Sigmoid colon (tissue), 7 donors: ENCODE results near the gene NEBL. TPM values are rescaled to one million over a fixed set of nuclear protein-coding genes. Genes with fewer than 3 reads are reported as not detected.

ENCODE experiments used
- DNase-seq: peaks from one replicate; pipeline ENCODE4 v3.0.0-alpha.2; 2019
- H3K27ac ChIP-seq, 4 donors: fragments of 200-600 bp; sonication (generic); one replicate each; pipeline ENCODE4 v1.5.1; 2016 to 2019; ENCODE audit warnings: mild to moderate bottlenecking in 1 of 4
- H3K27me3 ChIP-seq, 3 donors: fragments of 200-600 bp; sonication (generic); one replicate each; pipeline ENCODE4 v1.5.1; 2019; ENCODE audit warnings: mild to moderate bottlenecking in 1 of 3
- H3K36me3 ChIP-seq, 4 donors: fragments of 200-600 bp; sonication (generic); one replicate each; pipeline ENCODE4 v1.5.1; 2016 to 2019
- H3K4me1 ChIP-seq, 4 donors: fragments of 200-600 bp; sonication (generic); one replicate each; pipeline ENCODE4 v1.5.1; 2017 to 2019
- H3K4me3 ChIP-seq, 4 donors: fragments of 200-600 bp; sonication (generic); one replicate each; pipeline ENCODE4 v1.5.1; 2017 to 2019; ENCODE audit warnings: mild to moderate bottlenecking in 2 of 4, moderate library complexity in 1 of 4
- H3K9me3 ChIP-seq, 4 donors: fragments of 200-600 bp in 3 of 4; sonication (generic) in 3 of 4; one replicate each; pipeline versions ENCODE4 v1.5.1 to v1.6.1; 2013 to 2019
- EP300 ChIP-seq, 4 donors: sonication (generic); formaldehyde crosslinking; IDR thresholded peaks; one replicate each; pipeline ENCODE4 v1.6.1; 2017; ENCODE audit warnings: antibody characterized with exemption in 4 of 4
- POLR2A ChIP-seq, 2 donors: fragments of 450-650 bp; IDR thresholded peaks; one replicate each; pipeline ENCODE4 v1.6.1; 2016; ENCODE audit warnings: antibody characterized with exemption in 2 of 2, mild to moderate bottlenecking in 2 of 2, moderate library complexity in 2 of 2
- POLR2AphosphoS5 ChIP-seq, 4 donors: sonication (generic); formaldehyde crosslinking; IDR thresholded peaks; one replicate each; pipeline ENCODE4 v1.6.1; 2017; ENCODE audit warnings: antibody characterized with exemption in 4 of 4
- WGBS, 2 donors: extraction: QIAGEN DNeasy Blood & Tissue Kit; methylation state at CpG; one replicate each; pipeline ENCODE4 v1.1.7; 2013; 5-methylcytosine and 5-hydroxymethylcytosine counted together
- intact Hi-C: fragments of 100-400 bp; cut with DNase I; formaldehyde crosslinking; loops from one replicate; pipeline ENCODE4 v1.15.1; 2023
- polyA plus RNA-seq, 3 donors: library from polyadenylated mRNA; stranded (reverse); fragments of 200-250 nt; gene quantifications; one replicate each; pipeline ENCODE4 v1.2.3, GENCODE V29; 2013
- total RNA-seq, 4 donors: library from RNA; depleted of rRNA; stranded (reverse); fragments of >200 nt; gene quantifications; one replicate each; pipeline ENCODE4 v1.1.0, GENCODE V29; 2016
- TF ChIP-seq, protein P1 (sequence below), 4 experiments: fragments of 450-650 bp in 3 of 4; fragments of 200-600 bp in 1 of 4; IDR thresholded peaks; one replicate each; pipeline ENCODE4 v1.5.1; 2016 to 2019; ENCODE audit warnings: antibody characterized with exemption in 4 of 4, mild to moderate bottlenecking in 3 of 4, moderate library complexity in 2 of 4
- donor health status: healthy with polysubstance abuse.
- donor health status: Bipolar disorder and iron deficiency.
- donor health status: healthy.

NEBL gene
- total and polyA plus RNA-seq, 7 donors, result 1.1 to 4.9 (median 2.1) TPM

DNA sequence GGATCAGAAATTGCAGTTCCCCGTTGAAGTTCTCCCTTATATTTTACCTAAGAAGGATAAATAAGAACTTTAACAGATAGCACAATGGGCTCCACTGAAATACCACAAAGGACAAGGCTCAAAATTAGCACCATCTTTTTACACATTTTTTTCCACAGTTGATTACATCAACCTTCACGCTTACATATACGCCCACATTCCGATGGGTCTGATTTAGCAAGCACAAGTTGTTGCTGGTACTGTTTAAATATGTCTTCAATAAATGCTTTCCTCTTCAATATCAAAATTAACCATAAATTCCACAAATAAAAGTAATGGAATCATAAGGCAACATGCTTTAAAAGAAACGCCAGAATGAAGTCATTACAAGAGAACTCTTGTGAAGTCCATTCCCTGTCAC is 79.5 kb downstream of the NEBL start:
- DNase-seq, result no peak
- H3K36me3 ChIP-seq, result no peaks in the 10 kb centered on the region
- no peaks in the 10 kb centered on the region for H3K9me3 ChIP-seq
- no peaks in the 10 kb centered on the region for H3K4me1 ChIP-seq
- WGBS, 2 donors, result 95 to 96% methylated on average over 5 of the region's 5 CpGs
- no peaks in the 10 kb centered on the region for H3K27me3 ChIP-seq
- H3K4me3 ChIP-seq, result no peak overlapping the region
- intact Hi-C loops, result no loop called here
- no peak for TF ChIP-seq POLR2A (IDR thresholded peaks at IDR 0.05)
- no peak for TF ChIP-seq POLR2AphosphoS5 (IDR thresholded peaks at IDR 0.05)
- TF ChIP-seq, protein P1, sequence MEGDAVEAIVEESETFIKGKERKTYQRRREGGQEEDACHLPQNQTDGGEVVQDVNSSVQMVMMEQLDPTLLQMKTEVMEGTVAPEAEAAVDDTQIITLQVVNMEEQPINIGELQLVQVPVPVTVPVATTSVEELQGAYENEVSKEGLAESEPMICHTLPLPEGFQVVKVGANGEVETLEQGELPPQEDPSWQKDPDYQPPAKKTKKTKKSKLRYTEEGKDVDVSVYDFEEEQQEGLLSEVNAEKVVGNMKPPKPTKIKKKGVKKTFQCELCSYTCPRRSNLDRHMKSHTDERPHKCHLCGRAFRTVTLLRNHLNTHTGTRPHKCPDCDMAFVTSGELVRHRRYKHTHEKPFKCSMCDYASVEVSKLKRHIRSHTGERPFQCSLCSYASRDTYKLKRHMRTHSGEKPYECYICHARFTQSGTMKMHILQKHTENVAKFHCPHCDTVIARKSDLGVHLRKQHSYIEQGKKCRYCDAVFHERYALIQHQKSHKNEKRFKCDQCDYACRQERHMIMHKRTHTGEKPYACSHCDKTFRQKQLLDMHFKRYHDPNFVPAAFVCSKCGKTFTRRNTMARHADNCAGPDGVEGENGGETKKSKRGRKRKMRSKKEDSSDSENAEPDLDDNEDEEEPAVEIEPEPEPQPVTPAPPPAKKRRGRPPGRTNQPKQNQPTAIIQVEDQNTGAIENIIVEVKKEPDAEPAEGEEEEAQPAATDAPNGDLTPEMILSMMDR (IDR thresholded peaks at IDR 0.05), result no peak
- no peak for TF ChIP-seq EP300 (IDR thresholded peaks at IDR 0.05)
- no peak overlapping the region for H3K27ac ChIP-seq

DNA sequence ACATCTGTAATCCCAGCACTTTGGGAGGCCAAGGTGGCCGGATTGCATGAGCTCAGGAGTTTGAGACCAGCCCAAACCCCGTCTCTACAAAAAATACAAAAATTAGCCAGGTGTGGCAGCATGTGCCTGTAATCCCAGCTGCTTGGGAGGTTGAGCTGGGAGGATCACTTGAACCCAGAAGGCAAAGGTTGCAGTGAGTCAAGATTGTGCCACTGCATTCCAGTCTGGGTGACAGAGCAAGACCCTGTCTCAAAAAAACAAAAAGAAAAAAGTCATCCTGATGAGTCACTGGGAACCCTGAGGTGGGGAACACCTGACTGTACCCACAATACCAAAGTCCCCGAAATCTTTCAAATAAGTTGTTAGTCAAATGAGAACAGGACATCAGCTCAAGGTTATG is 80.0 kb downstream of the NEBL start:
- H3K27me3 ChIP-seq, result no peaks in the 10 kb centered on the region
- H3K4me3 ChIP-seq, result no peak overlapping the region
- WGBS, 2 donors, result 86 to 92% methylated on average over 3 of the region's 3 CpGs
- no peak overlapping the region for H3K27ac ChIP-seq
- intact Hi-C loops, result no loop called here
- H3K4me1 ChIP-seq, result no peaks in the 10 kb centered on the region
- DNase-seq, result no peak
- H3K36me3 ChIP-seq, result no peaks in the 10 kb centered on the region
- TF ChIP-seq EP300 (IDR thresholded peaks at IDR 0.05) (no peak), POLR2AphosphoS5 (IDR thresholded peaks at IDR 0.05) (no peak), POLR2A (IDR thresholded peaks at IDR 0.05) (no peak)
- TF ChIP-seq, protein P1 (IDR thresholded peaks at IDR 0.05), result no peak
- no peaks in the 10 kb centered on the region for H3K9me3 ChIP-seq

DNA sequence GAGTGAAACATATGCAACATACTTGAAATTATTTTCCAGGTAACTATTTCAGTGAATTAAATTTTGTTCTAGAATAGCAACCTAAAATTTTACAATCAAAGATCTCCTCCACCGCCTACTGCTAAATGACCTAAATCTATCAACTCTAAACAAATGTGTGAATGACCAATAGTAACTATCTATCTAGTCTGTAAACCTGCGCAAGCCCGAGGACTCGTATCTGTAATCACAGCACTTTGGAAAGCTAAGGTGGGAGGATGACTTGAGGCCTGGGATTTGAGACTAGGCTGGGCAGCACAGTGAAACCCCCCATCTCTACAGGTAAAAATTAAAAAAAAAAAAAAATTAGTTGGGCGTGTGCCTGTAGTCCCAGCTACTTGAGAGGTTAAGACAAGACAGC is 83.0 kb downstream of the NEBL start:
- H3K27me3 ChIP-seq, result no peaks in the 10 kb centered on the region
- DNase-seq, result no peak
- intact Hi-C loops, result no loop called here
- H3K9me3 ChIP-seq, result no peaks in the 10 kb centered on the region
- H3K27ac ChIP-seq, result no peak overlapping the region
- no peaks in the 10 kb centered on the region for H3K36me3 ChIP-seq
- no peaks in the 10 kb centered on the region for H3K4me1 ChIP-seq
- 95 to 97% methylated on average over 5 of the region's 5 CpGs for WGBS, 2 donors
- H3K4me3 ChIP-seq, result no peak overlapping the region
- TF ChIP-seq EP300 (IDR thresholded peaks at IDR 0.05) (no peak), POLR2A (IDR thresholded peaks at IDR 0.05) (no peak), POLR2AphosphoS5 (IDR thresholded peaks at IDR 0.05) (no peak)

DNA sequence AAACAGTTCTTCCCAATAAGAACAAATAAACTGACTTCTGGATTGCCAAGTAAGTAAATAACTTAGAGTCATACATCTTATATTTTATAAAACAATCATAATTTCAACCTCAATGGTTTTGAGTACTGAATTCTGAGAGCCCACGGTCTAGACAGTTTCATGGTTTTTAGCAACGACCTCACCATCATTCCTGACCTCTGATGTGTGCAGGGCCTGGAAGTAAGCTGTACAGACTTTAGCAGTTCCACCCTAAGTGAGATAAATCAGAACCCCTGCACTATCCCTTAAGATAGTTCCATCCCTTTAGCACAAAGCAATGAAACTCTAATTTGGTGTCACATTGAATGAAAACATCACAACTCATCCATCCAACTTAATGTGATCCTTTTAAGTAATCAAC is 86.0 kb downstream of the NEBL start:
- Histone ChIP-seq H3K9me3 (no peaks in the 10 kb centered on the region), H3K27ac (no peak overlapping the region), H3K27me3 (no peaks in the 10 kb centered on the region), H3K36me3 (no peaks in the 10 kb centered on the region), H3K4me1 (no peaks in the 10 kb centered on the region), H3K4me3 (no peak overlapping the region)
- TF ChIP-seq, protein P1 (IDR thresholded peaks at IDR 0.05), result no peak
- DNase-seq, result no peak
- intact Hi-C loops, result no loop called here
- WGBS, 2 donors, result 75 to 80% methylated on average over 2 of the region's 2 CpGs

DNA sequence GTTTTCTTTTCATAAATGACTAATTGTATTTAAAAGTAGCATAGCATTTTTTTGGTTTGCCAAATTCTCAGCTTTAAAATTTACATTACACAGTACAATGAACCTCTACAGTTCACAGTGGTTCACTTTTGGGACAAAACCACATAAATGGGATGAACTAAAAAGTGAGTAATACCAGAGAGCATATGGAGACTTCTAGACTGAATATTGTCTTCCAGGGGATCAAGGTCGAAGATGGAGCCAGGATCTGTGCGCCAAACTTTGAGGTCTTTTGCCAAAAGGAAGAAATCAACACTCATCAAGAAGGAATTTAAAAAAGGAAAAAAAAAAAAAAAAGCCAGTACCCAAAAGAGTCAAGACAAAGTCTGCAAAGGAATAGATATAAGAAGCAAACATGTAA is 87.5 kb downstream of the NEBL start:
- DNase-seq, result no peak
- Histone ChIP-seq H3K4me3 (no peak overlapping the region), H3K36me3 (no peaks in the 10 kb centered on the region), H3K9me3 (no peaks in the 10 kb centered on the region), H3K27ac (no peak overlapping the region), H3K4me1 (no peaks in the 10 kb centered on the region), H3K27me3 (no peaks in the 10 kb centered on the region)
- TF ChIP-seq, protein P1 (IDR thresholded peaks at IDR 0.05), result no peak
- TF ChIP-seq EP300 (IDR thresholded peaks at IDR 0.05) (no peak), POLR2AphosphoS5 (IDR thresholded peaks at IDR 0.05) (no peak), POLR2A (IDR thresholded peaks at IDR 0.05) (no peak)
- intact Hi-C loops, result no loop called here
- 87 to 92% methylated on average over 2 of the region's 2 CpGs for WGBS, 2 donors
